Activated T-helper 1 cell treated with Interleukin-2 at 50 U/mL for 16 hours (primary cell): ENCODE results near the gene CCDC197.

Experiments used
- DNase-seq: peaks from one replicate; pipeline ENCODE4 v3.0.0-alpha.2; 2020; ENCODE audit warnings: low read depth

CCDC197 gene

GRCh38 chr14:94043111-94043755 is 46.1 kb downstream of the CCDC197 start:
- DNase-seq: no peak

GRCh38 chr14:94043756-94044475 is 46.8 kb downstream of the CCDC197 start:
- no peak for DNase-seq

GRCh38 chr14:94044476-94045091 is 47.5 kb downstream of the CCDC197 start:
- DNase-seq: no peak

GRCh38 chr14:94045101-94045500 is 48.0 kb downstream of the CCDC197 start:
- DNase-seq: no peak

- DNase-seq: no peak
Measured at GRCh38 chr14:94045563-94046345, 48.7 kb downstream of the CCDC197 start.

GRCh38 chr14:94046696-94047250 is 49.7 kb downstream of the CCDC197 start:
- DNase-seq: no peak

- DNase-seq: no peak
Measured at GRCh38 chr14:94047581-94047980, 50.5 kb downstream of the CCDC197 start.

- DNase-seq: no peak
Measured at GRCh38 chr14:94048691-94049624, 51.9 kb downstream of the CCDC197 start.

- DNase-seq: no peak
Measured at GRCh38 chr14:94049625-94050023, 52.5 kb downstream of the CCDC197 start.

GRCh38 chr14:94050231-94050880 is 53.3 kb downstream of the CCDC197 start:
- DNase-seq: no peak

- DNase-seq: no peak
Measured at GRCh38 chr14:94051115-94051514, 54.0 kb downstream of the CCDC197 start.

- no peak for DNase-seq
Measured at GRCh38 chr14:94051779-94052178, 54.7 kb downstream of the CCDC197 start.

- no peak for DNase-seq
Measured at GRCh38 chr14:94052199-94052598, 55.1 kb downstream of the CCDC197 start.

GRCh38 chr14:94052662-94053061 is 55.6 kb downstream of the CCDC197 start:
- no peak for DNase-seq

- DNase-seq: no peak
Measured at GRCh38 chr14:94054401-94054800, 57.3 kb downstream of the CCDC197 start.

- DNase-seq: no peak
Measured at GRCh38 chr14:94054936-94055335, 57.8 kb downstream of the CCDC197 start.

GRCh38 chr14:94056579-94057308 is 59.6 kb downstream of the CCDC197 start:
- DNase-seq: no peak

GRCh38 chr14:94058128-94058673 is 61.1 kb downstream of the CCDC197 start:
- no peak for DNase-seq
